Endodermal cell (in vitro differentiated cells): ENCODE data around the gene CHST9. TPM values are rescaled to one million over a fixed set of nuclear protein-coding genes. Genes with fewer than 3 reads are reported as not detected.

Experiments
- DNase-seq: peaks from one replicate; pipeline ENCODE4 v3.0.0-alpha.2; 2017
- H3K27ac ChIP-seq: 2 replicates; pipeline ENCODE4 v1.5.1; 2013; ENCODE audit warnings: mild to moderate bottlenecking, low read depth, low read length, moderate library complexity
- H3K27me3 ChIP-seq: 2 replicates; pipeline ENCODE4 v1.6.1; 2013; ENCODE audit warnings: mild to moderate bottlenecking, low read length, moderate library complexity; ENCODE audit not compliant: insufficient read depth, control insufficient read depth, poor library complexity, severe bottlenecking
- H3K36me3 ChIP-seq: 2 replicates; pipeline ENCODE4 v1.7.0; 2013; ENCODE audit warnings: mild to moderate bottlenecking, low read length, moderate library complexity; ENCODE audit not compliant: control insufficient read depth, insufficient read depth
- H3K4me1 ChIP-seq: one replicate; pipeline ENCODE4 v1.7.0; 2013; ENCODE audit warnings: low read length; ENCODE audit not compliant: control insufficient read depth, insufficient read depth
- H3K4me3 ChIP-seq: 2 replicates; pipeline ENCODE4 v1.5.1; 2013; ENCODE audit warnings: mild to moderate bottlenecking, low read length, moderate library complexity
- H3K9ac ChIP-seq: 2 replicates; pipeline ENCODE4 v1.6.1; 2013; ENCODE audit warnings: mild to moderate bottlenecking, low read length, moderate library complexity; ENCODE audit not compliant: poor library complexity, severe bottlenecking; ENCODE audit errors: extremely low read depth
- H3K9me3 ChIP-seq: 2 replicates; pipeline ENCODE4 v1.6.1; 2013; ENCODE audit warnings: mild to moderate bottlenecking, low read length, moderate library complexity; ENCODE audit not compliant: control insufficient read depth
- H3K27ac Mint-ChIP-seq: 2 replicates; pipeline ENCODE4 v1.8.0; 2020; ENCODE audit warnings: mixed read lengths
- H3K27me3 Mint-ChIP-seq: 2 replicates; pipeline ENCODE4 v1.8.0; 2021; ENCODE audit warnings: mild to moderate bottlenecking, mixed read lengths; ENCODE audit not compliant: insufficient read depth
- H3K36me3 Mint-ChIP-seq: 2 replicates; pipeline ENCODE4 v1.8.0; 2020; ENCODE audit warnings: low read depth, mixed read lengths
- H3K4me1 Mint-ChIP-seq: 2 replicates; pipeline ENCODE4 v1.8.0; 2020; ENCODE audit warnings: mixed read lengths
- H3K4me3 Mint-ChIP-seq: 2 replicates; pipeline ENCODE4 v1.8.0; 2020; ENCODE audit warnings: mild to moderate bottlenecking, moderate library complexity, mixed read lengths
- H3K9me3 Mint-ChIP-seq: 2 replicates; pipeline ENCODE4 v1.8.0; 2020; ENCODE audit warnings: mild to moderate bottlenecking, mixed read lengths
- WGBS, 2 experiments: methylation state at CpG; one replicate each; pipeline versions ENCODE4 v1.1.5 to v1.1.7; 2013; ENCODE audit warnings: missing lambda C conversion rate in 2 of 2, mixed read lengths in 1 of 2; ENCODE audit not compliant: insufficient coverage in 1 of 2, insufficient read length in 1 of 2; 5-methylcytosine and 5-hydroxymethylcytosine counted together
- total RNA-seq, 2 donors: library from RNA; stranded (reverse); fragmentation: NEBNext Ultra II Directional in 1 of 2; extraction: Animal tissue kit (Norgen Biotek cat#: 25700) in 1 of 2; gene quantifications; 2 replicates in 1 of 2; 3 replicates in 1 of 2; pipeline ENCODE4 v1.2.1, GENCODE V29; 2021
- TF ChIP-seq, protein P1 (sequence below): fragments of 200-600 bp; sonication (generic); conservative IDR thresholded peaks from 2 replicates; pipeline ENCODE4 v1.5.0; 2021; ENCODE audit warnings: antibody characterized with exemption, mild to moderate bottlenecking

Gene CHST9
- total RNA-seq, 2 donors from 2014 or later = 47.5 to 75.8 TPM

DNA sequence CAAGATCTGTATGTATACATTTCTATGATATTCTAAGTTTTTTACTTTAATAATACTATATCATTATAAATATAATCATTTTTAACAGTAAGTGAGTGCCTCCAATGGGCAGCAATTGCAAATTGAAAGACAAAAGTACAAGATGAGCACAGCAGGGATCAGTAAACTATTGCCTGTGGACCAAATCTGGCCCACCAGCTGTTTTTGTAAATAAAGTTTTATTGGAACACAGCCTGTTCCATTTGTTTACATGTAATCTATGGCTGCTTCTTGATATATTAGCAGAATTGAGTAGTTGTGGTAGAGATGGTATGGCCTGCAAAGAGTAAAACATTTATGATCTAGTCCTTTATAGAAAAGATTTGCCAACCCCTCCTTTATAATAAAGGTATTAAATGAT lies 43.2 kb downstream of the CHST9 start:
- DNase-seq = no peak
- Mint-ChIP-seq H3K27me3 (no peaks in the 10 kb centered on the region), H3K4me1 (peaks cover 45% of the 10 kb centered on the region), H3K4me3 (peak overlapping the region; percentile 69), H3K27ac (no peak overlapping the region), H3K9me3 (no peaks in the 10 kb centered on the region), H3K36me3 (peaks cover 5% of the 10 kb centered on the region)
- Histone ChIP-seq H3K27ac (no peak overlapping the region), H3K27me3 (no peaks in the 10 kb centered on the region), H3K9me3 (no peaks in the 10 kb centered on the region), H3K9ac (peak overlapping the region; percentile 19), H3K36me3 (no peaks in the 10 kb centered on the region), H3K4me3 (peak overlapping the region; percentile 76), H3K4me1 (peaks cover 21% of the 10 kb centered on the region)
- TF ChIP-seq, protein P1, sequence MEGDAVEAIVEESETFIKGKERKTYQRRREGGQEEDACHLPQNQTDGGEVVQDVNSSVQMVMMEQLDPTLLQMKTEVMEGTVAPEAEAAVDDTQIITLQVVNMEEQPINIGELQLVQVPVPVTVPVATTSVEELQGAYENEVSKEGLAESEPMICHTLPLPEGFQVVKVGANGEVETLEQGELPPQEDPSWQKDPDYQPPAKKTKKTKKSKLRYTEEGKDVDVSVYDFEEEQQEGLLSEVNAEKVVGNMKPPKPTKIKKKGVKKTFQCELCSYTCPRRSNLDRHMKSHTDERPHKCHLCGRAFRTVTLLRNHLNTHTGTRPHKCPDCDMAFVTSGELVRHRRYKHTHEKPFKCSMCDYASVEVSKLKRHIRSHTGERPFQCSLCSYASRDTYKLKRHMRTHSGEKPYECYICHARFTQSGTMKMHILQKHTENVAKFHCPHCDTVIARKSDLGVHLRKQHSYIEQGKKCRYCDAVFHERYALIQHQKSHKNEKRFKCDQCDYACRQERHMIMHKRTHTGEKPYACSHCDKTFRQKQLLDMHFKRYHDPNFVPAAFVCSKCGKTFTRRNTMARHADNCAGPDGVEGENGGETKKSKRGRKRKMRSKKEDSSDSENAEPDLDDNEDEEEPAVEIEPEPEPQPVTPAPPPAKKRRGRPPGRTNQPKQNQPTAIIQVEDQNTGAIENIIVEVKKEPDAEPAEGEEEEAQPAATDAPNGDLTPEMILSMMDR = no peak

DNA sequence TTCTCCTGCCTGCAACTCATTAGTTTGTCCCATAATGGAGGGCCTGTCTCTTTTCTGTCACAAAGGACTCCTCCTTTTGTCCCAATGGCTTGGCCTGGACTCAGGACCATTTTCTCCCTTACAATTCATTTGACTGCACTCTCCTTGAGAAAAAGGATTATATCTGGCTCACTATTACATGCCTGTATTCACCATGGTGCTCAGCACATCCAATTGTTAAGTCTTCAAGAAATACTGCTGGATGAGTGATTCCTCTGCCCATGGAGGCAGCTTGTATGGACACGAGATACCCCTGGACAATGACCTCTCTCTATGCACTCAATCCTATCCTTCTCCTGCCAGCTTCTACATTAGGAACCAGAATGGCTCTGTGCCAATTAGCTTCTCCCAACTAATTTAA lies 47.0 kb downstream of the CHST9 start:
- no peaks in the 10 kb centered on the region for H3K27me3 Mint-ChIP-seq
- Histone ChIP-seq H3K9ac (no peak overlapping the region), H3K27ac (no peak overlapping the region), H3K9me3 (no peaks in the 10 kb centered on the region), H3K4me1 (peaks cover 11% of the 10 kb centered on the region), H3K4me3 (peak overlapping the region; percentile 54), H3K27me3 (no peaks in the 10 kb centered on the region), H3K36me3 (no peaks in the 10 kb centered on the region)
- peaks cover 18% of the 10 kb centered on the region for H3K36me3 Mint-ChIP-seq
- no peaks in the 10 kb centered on the region for H3K9me3 Mint-ChIP-seq
- H3K27ac Mint-ChIP-seq = no peak overlapping the region
- WGBS, 2 experiments = 83 to 100% methylated on average over 1 of the region's 1 CpG
- H3K4me1 Mint-ChIP-seq = peaks cover 27% of the 10 kb centered on the region
- no peak for DNase-seq
- TF ChIP-seq, protein P1 = no peak
- no peak overlapping the region for H3K4me3 Mint-ChIP-seq

DNA sequence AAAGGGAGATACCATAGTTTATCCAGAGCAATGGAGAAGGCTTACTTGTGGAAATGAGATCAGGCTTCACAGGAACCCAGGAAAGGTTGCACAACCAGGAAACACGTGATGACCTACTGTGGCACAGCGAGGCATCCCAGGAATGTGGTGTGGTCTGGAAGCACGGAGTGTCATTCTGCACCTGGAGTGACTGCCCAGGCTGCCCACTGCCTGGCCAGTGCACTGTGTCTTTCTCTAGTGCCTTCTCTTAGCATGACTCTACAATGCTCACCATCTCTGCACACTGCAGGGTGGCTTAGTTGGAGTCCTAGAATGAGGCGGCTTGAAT lies 48.9 kb downstream of the CHST9 start:
- Mint-ChIP-seq H3K9me3 (no peaks in the 10 kb centered on the region), H3K27ac (no peak overlapping the region), H3K4me1 (peaks cover 21% of the 10 kb centered on the region), H3K27me3 (no peaks in the 10 kb centered on the region), H3K36me3 (peaks cover 34% of the 10 kb centered on the region), H3K4me3 (no peak overlapping the region)
- Histone ChIP-seq H3K9ac (no peak overlapping the region), H3K4me1 (peaks cover 11% of the 10 kb centered on the region), H3K4me3 (no peak overlapping the region), H3K27me3 (no peaks in the 10 kb centered on the region), H3K36me3 (no peaks in the 10 kb centered on the region), H3K27ac (no peak overlapping the region), H3K9me3 (no peaks in the 10 kb centered on the region)
- WGBS, 2 experiments = 80 to 84% methylated on average over 2 to 4 of the region's 4 CpGs
- DNase-seq = peak; percentile 79
- TF ChIP-seq, protein P1 = no peak
